K562 (cell line): ENCODE data around the gene ARHGAP10. TPM values are rescaled to one million over a fixed set of nuclear protein-coding genes. Genes with fewer than 3 reads are reported as not detected.

Experiments
- ATAC-seq: fragments of 200-7000 bp; cut with Tn5 transposase; 3 replicates; pipeline ENCODE4 v1.9.1; 2020; ENCODE audit warnings: moderate library complexity
- BruUV-seq: library from RNA; stranded (reverse); fragments of 400-500 nt; replicated peaks from 2 replicates; lab custom pipeline; 2021; lab: Mats Ljungman, UMichigan
- CTCF ChIA-PET: fragments of 300-600 bp; formaldehyde crosslinking; extraction: SDS; loops from one replicate; lab custom pipeline; 2021; ENCODE audit warnings: low intra/inter-chr PET ratio; lab: Yijun Ruan, JAX
- POLR2A ChIA-PET: fragments of 300-600, 350-650 bp; sonication (Branson Sonifier 250); formaldehyde crosslinking; extraction: SDS; loops from one replicate; lab custom pipeline; 2021; ENCODE audit warnings: antibody characterized with exemption, inconsistent platforms; lab: Yijun Ruan, JAX
- DNase-seq, 4 experiments: peaks; one replicate each; pipeline versions ENCODE4 v3.0.0 to v3.0.0-alpha.2; 2011 to 2018; ENCODE audit warnings: low spot score in 3 of 4, mixed read lengths in 3 of 4; ENCODE audit errors: extremely low read depth in 1 of 4
- FAIRE-seq: peaks from 2 replicates; lab custom pipeline; 2011; peaks lifted over from hg19 to GRCh38; lab: Jason Lieb, UNC
- H2AFZ ChIP-seq: 2 replicates; pipeline ENCODE4 v1.6.0; 2011; ENCODE audit warnings: low read depth, low read length, control low read depth, inconsistent platforms
- H3K27ac ChIP-seq: fragments of 200-600 bp; 3 replicates; pipeline ENCODE4 v1.8.0; 2011; ENCODE audit warnings: low read depth, mild to moderate bottlenecking, control low read depth, inconsistent platforms, low read length, moderate library complexity, mixed read lengths; ENCODE audit errors: extremely low read depth
- H3K27me3 ChIP-seq, 2 experiments: fragments of 300-600 bp in 1 of 2; 2 replicates in 1 of 2; 3 replicates in 1 of 2; pipeline versions ENCODE4 v1.6.0 to v1.8.0; 2011; ENCODE audit warnings: inconsistent platforms in 2 of 2, low read length in 2 of 2, mild to moderate bottlenecking in 1 of 2, mixed read lengths in 1 of 2, moderate library complexity in 1 of 2; ENCODE audit not compliant: control insufficient read depth in 2 of 2, insufficient read depth in 2 of 2
- H3K36me3 ChIP-seq: fragments of 300-600 bp; 3 replicates; pipeline ENCODE4 v1.8.0; 2011; ENCODE audit warnings: mild to moderate bottlenecking, low read length, inconsistent platforms; ENCODE audit not compliant: control insufficient read depth, insufficient read depth
- H3K4me1 ChIP-seq, 2 experiments: fragments of 200-600 bp in 1 of 2; replicated peaks in 1 of 2; 2 replicates in 1 of 2; 3 replicates in 1 of 2; pipeline versions ENCODE4 v1.5.1 to v1.8.0; 2011; ENCODE audit warnings: inconsistent platforms in 2 of 2, low read length in 2 of 2, mild to moderate bottlenecking in 1 of 2, mixed read lengths in 1 of 2, moderate library complexity in 1 of 2; ENCODE audit not compliant: control insufficient read depth in 2 of 2, insufficient read depth in 2 of 2
- H3K4me2 ChIP-seq: 2 replicates; pipeline ENCODE4 v1.6.1; 2011; ENCODE audit warnings: low read length, control low read depth, inconsistent platforms, mixed read lengths; ENCODE audit not compliant: insufficient read depth
- H3K4me3 ChIP-seq: fragments of 200-600 bp; sonication (generic), shearing (Covaris generic); 2 replicates; pipeline ENCODE4 v1.5.1; 2016; ENCODE audit warnings: control low read depth, inconsistent platforms
- H3K79me2 ChIP-seq: fragments of 200-600 bp; 3 replicates; pipeline ENCODE4 v1.8.0; 2011; ENCODE audit warnings: low read length, inconsistent platforms; ENCODE audit not compliant: control insufficient read depth, insufficient read depth
- H3K9ac ChIP-seq, 2 experiments: 2 replicates each; pipeline versions ENCODE4 v1.6.0 to v1.6.1; 2011; ENCODE audit warnings: low read depth in 2 of 2, low read length in 2 of 2, control low read depth in 1 of 2, inconsistent platforms in 1 of 2, mild to moderate bottlenecking in 1 of 2, mixed read lengths in 1 of 2; ENCODE audit not compliant: insufficient read depth in 1 of 2
- H3K9me1 ChIP-seq: one replicate; pipeline ENCODE4 v1.6.0; 2011; ENCODE audit warnings: inconsistent platforms, mild to moderate bottlenecking, low read length, moderate library complexity; ENCODE audit not compliant: control insufficient read depth, insufficient read depth
- H3K9me3 ChIP-seq: replicated peaks from 2 replicates; pipeline ENCODE4 v1.5.1; 2011; ENCODE audit warnings: low read depth, low read length, inconsistent platforms; ENCODE audit not compliant: control insufficient read depth, insufficient read depth
- H4K20me1 ChIP-seq: replicated peaks from 2 replicates; pipeline ENCODE4 v1.6.1; 2011; ENCODE audit warnings: low read length, inconsistent platforms, mixed read lengths; ENCODE audit not compliant: control insufficient read depth, insufficient read depth
- EWSR1 ChIP-seq: fragments of 450-650 bp; IDR thresholded peaks from 2 replicates; pipeline ENCODE4 v1.6.1; 2018; ENCODE audit warnings: borderline replicate concordance, mild to moderate bottlenecking, low read depth, moderate library complexity; ENCODE audit not compliant: partially characterized antibody
- GABPB2 ChIP-seq: fragments of 250-450 bp; sonication (Bioruptor Pico); conservative IDR thresholded peaks from 2 replicates; pipeline ENCODE4 v1.5.1; 2021; ENCODE audit warnings: mild to moderate bottlenecking
- GATA2 ChIP-seq: sonication (generic); formaldehyde crosslinking; IDR thresholded peaks from 2 replicates; pipeline ENCODE4 v1.4.0; 2020; ENCODE audit warnings: mild to moderate bottlenecking, missing genetic modification reagents
- RBM25 ChIP-seq: fragments of 200-400 bp; formaldehyde crosslinking; IDR thresholded peaks from 2 replicates; pipeline ENCODE4 v1.6.1; 2018; ENCODE audit warnings: low read length, low read depth, moderate library complexity; ENCODE audit not compliant: severe bottlenecking
- ZFP1 ChIP-seq: fragments of 450-650 bp; formaldehyde crosslinking; IDR thresholded peaks from 2 replicates; pipeline ENCODE4 v1.4.0; 2020; ENCODE audit warnings: mild to moderate bottlenecking, mixed read lengths
- ZFP36 ChIP-seq: fragments of 150-350 bp; IDR thresholded peaks from 2 replicates; pipeline ENCODE4 v1.6.1; 2018; ENCODE audit warnings: low read length, low read depth; ENCODE audit not compliant: partially characterized antibody
- ZSCAN32 ChIP-seq: fragments of 450-650 bp; formaldehyde crosslinking; IDR thresholded peaks from 2 replicates; pipeline ENCODE4 v1.4.0; 2020; ENCODE audit warnings: mild to moderate bottlenecking, moderate library complexity
- ZZZ3 ChIP-seq: fragments of 450-650 bp; IDR thresholded peaks from 2 replicates; pipeline ENCODE4 v1.6.1; 2016; ENCODE audit warnings: antibody characterized with exemption, mild to moderate bottlenecking, moderate library complexity
- WGBS: fragments of 100-300 bp; shearing (Covaris generic); methylation state at CpG from one replicate; pipeline ENCODE4 v1.1.6; 2016; ENCODE audit warnings: low coverage, mixed read lengths; ENCODE audit not compliant: insufficient coverage; ENCODE audit errors: missing lambda C conversion rate; 5-methylcytosine and 5-hydroxymethylcytosine counted together
- in situ Hi-C: fragments of 300-500 bp; cut with MboI; formaldehyde crosslinking; loops from 4 replicates; pipeline ENCODE4 v1.15.0; 2018; ENCODE audit warnings: inconsistent platforms, mixed read lengths
- intact Hi-C: fragments of 100-400 bp; cut with micrococcal nuclease; formaldehyde crosslinking; loops from 2 replicates; pipeline ENCODE4 v1.14.2; 2022
- polyA plus RNA-seq, 8 experiments: library from polyadenylated mRNA; depleted of rRNA in 4 of 8; stranded (reverse) in 5 of 8; unstranded in 3 of 8; fragments of >200 nt; fragmentation: Nextera tagmentation in 2 of 8; fragmentation: Illumina TruSeq in 1 of 8; extraction: Ambion mirVana in 2 of 8; extraction: Trizol in 1 of 8; gene quantifications; 2 replicates each; pipeline versions ENCODE4 v1.2.1 to v1.2.3, GENCODE V29; 2011 to 2014; ENCODE audit warnings: inconsistent platforms in 1 of 8, missing spikeins in 1 of 8
- total RNA-seq, 7 experiments: library from RNA; depleted of rRNA in 6 of 7; stranded (reverse); fragments of >200 nt in 6 of 7; fragmentation: Illumina TruSeq in 2 of 7; extraction: Trizol in 2 of 7; gene quantifications; 2 replicates each; pipeline versions ENCODE4 v1.2.1 to v1.2.3, GENCODE V29; 2011 to 2021; ENCODE audit warnings: low replicate concordance in 1 of 7
- TF ChIP-seq, protein P1 (sequence below): fragments of 250-450 bp; sonication (Bioruptor Pico); IDR thresholded peaks from 2 replicates; pipeline ENCODE4 v1.4.0; 2020
- TF ChIP-seq, protein P2 (sequence below): fragments of 450-650 bp; IDR thresholded peaks from 2 replicates; pipeline ENCODE4 v1.6.1; 2017; ENCODE audit warnings: antibody characterized with exemption, mild to moderate bottlenecking

ARHGAP10 gene
- total and polyA plus RNA-seq, 9 of the 15 experiments (the other 6 are each of a cell fraction or from before 2014, with no cell fraction given), result 0.03 to 0.22 (median 0.06) TPM; not detected in 3

- no peaks in the 10 kb centered on the region for H3K9me3 ChIP-seq
- no peak for TF ChIP-seq GATA2
- TF ChIP-seq EWSR1, result no peak
- no peak for TF ChIP-seq ZSCAN32 (CRISPR knock-in tag)
- TF ChIP-seq, protein P1, sequence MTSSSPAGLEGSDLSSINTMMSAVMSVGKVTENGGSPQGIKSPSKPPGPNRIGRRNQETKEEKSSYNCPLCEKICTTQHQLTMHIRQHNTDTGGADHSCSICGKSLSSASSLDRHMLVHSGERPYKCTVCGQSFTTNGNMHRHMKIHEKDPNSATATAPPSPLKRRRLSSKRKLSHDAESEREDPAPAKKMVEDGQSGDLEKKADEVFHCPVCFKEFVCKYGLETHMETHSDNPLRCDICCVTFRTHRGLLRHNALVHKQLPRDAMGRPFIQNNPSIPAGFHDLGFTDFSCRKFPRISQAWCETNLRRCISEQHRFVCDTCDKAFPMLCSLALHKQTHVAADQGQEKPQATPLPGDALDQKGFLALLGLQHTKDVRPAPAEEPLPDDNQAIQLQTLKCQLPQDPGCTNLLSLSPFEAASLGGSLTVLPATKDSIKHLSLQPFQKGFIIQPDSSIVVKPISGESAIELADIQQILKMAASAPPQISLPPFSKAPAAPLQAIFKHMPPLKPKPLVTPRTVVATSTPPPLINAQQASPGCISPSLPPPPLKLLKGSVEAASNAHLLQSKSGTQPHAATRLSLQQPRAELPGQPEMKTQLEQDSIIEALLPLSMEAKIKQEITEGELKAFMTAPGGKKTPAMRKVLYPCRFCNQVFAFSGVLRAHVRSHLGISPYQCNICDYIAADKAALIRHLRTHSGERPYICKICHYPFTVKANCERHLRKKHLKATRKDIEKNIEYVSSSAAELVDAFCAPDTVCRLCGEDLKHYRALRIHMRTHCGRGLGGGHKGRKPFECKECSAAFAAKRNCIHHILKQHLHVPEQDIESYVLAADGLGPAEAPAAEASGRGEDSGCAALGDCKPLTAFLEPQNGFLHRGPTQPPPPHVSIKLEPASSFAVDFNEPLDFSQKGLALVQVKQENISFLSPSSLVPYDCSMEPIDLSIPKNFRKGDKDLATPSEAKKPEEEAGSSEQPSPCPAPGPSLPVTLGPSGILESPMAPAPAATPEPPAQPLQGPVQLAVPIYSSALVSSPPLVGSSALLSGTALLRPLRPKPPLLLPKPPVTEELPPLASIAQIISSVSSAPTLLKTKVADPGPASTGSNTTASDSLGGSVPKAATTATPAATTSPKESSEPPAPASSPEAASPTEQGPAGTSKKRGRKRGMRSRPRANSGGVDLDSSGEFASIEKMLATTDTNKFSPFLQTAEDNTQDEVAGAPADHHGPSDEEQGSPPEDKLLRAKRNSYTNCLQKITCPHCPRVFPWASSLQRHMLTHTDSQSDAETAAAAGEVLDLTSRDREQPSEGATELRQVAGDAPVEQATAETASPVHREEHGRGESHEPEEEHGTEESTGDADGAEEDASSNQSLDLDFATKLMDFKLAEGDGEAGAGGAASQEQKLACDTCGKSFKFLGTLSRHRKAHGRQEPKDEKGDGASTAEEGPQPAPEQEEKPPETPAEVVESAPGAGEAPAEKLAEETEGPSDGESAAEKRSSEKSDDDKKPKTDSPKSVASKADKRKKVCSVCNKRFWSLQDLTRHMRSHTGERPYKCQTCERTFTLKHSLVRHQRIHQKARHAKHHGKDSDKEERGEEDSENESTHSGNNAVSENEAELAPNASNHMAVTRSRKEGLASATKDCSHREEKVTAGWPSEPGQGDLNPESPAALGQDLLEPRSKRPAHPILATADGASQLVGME (CRISPR knock-in tag), result no peak
- TF ChIP-seq ZFP1 (CRISPR knock-in tag), result no peak
- TF ChIP-seq ZZZ3, result no peak
- TF ChIP-seq, protein P2, sequence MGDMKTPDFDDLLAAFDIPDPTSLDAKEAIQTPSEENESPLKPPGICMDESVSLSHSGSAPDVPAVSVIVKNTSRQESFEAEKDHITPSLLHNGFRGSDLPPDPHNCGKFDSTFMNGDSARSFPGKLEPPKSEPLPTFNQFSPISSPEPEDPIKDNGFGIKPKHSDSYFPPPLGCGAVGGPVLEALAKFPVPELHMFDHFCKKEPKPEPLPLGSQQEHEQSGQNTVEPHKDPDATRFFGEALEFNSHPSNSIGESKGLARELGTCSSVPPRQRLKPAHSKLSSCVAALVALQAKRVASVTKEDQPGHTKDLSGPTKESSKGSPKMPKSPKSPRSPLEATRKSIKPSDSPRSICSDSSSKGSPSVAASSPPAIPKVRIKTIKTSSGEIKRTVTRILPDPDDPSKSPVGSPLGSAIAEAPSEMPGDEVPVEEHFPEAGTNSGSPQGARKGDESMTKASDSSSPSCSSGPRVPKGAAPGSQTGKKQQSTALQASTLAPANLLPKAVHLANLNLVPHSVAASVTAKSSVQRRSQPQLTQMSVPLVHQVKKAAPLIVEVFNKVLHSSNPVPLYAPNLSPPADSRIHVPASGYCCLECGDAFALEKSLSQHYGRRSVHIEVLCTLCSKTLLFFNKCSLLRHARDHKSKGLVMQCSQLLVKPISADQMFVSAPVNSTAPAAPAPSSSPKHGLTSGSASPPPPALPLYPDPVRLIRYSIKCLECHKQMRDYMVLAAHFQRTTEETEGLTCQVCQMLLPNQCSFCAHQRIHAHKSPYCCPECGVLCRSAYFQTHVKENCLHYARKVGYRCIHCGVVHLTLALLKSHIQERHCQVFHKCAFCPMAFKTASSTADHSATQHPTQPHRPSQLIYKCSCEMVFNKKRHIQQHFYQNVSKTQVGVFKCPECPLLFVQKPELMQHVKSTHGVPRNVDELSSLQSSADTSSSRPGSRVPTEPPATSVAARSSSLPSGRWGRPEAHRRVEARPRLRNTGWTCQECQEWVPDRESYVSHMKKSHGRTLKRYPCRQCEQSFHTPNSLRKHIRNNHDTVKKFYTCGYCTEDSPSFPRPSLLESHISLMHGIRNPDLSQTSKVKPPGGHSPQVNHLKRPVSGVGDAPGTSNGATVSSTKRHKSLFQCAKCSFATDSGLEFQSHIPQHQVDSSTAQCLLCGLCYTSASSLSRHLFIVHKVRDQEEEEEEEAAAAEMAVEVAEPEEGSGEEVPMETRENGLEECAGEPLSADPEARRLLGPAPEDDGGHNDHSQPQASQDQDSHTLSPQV, result no peak
- peak; percentile 79 for TF ChIP-seq RBM25
- peak; percentile 96 for TF ChIP-seq ZFP36
- no peak for TF ChIP-seq GABPB2 (CRISPR knock-in tag)
- FAIRE-seq (no peak), ATAC-seq (no peak), DNase-seq (no peak)
- H2AFZ ChIP-seq, result no peak overlapping the region
- no peak overlapping the region for H3K4me2 ChIP-seq
- H3K79me2 ChIP-seq, result no peaks in the 10 kb centered on the region
- in situ Hi-C loops (no loop called here), intact Hi-C loops (no loop called here)
- H3K27ac ChIP-seq, result no peak overlapping the region
- H3K4me3 ChIP-seq, result no peak overlapping the region
- ChIA-PET POLR2A (no interaction called here), CTCF (no interaction called here)
- BruUV-seq, result no TSS peak
- no peaks in the 10 kb centered on the region for H4K20me1 ChIP-seq
- H3K9ac ChIP-seq, result no peak overlapping the region
- no peaks in the 10 kb centered on the region for H3K9me1 ChIP-seq
- H3K27me3 ChIP-seq, result peaks cover 2 to 6% of the 10 kb centered on the region in 2 experiments; a peak in 2 of 5 replicates
- no peaks in the 10 kb centered on the region for H3K36me3 ChIP-seq
- H3K4me1 ChIP-seq, result no peaks in the 10 kb centered on the region
- WGBS, result 4% methylated on average over 5 of the region's 5 CpGs
Measured at GRCh38 chr4:148057516-148057915, 325.6 kb downstream of the ARHGAP10 start.
